ENCODE results near the gene EXOSC5. TPM values are rescaled to one million over a fixed set of nuclear protein-coding genes. Genes with fewer than 3 reads are reported as not detected.
A peak's percentile ranks its signal among the peaks of the same experiment; 100 is the strongest.

EXOSC5 gene
- total and polyA plus RNA-seq, 2 of the 13 experiments (the other 11 are each of a cell fraction or from before 2014, with no cell fraction given) = 24.1 to 26.5 TPM

DNA sequence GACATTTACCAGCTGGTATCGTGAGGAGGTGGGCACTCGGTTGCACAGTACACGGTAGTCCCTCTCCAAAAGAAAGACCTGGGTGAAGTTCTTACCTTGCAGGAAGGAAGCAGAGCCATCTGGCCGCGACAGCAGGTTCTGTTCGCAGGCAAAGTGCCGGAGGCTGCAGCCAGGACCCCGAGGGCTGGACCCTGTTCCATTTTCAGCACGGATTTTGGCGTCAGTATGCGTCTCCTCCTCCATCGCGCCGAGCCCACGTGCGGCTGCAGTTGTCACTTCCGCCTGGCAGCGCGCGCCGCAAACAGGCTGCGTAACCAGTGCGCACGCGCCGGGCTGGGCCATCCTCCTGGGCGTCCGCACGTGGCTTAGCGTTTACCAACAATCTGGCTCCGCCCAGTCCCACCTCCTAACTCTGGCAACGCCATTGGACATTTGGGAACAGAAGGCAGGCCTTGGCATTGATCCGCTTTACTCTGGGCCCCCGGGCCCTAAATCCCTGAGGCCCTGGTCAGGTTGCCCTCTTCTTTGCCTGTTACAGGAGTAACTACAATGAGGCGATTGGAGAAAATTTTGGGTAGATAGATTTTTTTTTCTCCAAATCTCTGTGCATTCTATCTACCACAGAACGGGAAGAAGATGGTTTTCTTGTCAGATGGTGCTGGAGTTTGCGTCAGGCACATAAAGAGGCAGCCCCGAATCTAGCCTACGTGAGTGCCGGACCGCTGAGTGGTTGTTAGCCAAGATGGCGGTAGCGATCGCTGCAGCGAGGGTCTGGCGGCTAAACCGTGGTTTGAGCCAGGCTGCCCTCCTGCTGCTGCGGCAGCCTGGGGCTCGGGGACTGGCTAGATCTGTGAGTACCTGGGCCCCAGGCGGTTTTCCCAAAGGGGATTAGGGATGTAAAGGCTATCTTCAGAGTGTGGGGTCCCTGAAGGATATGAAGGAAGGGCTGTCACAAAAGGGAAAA is at the start of gene EXOSC5, which contains the start of gene BCKDHA (continued):
- TF ChIP-seq, protein P1, sequence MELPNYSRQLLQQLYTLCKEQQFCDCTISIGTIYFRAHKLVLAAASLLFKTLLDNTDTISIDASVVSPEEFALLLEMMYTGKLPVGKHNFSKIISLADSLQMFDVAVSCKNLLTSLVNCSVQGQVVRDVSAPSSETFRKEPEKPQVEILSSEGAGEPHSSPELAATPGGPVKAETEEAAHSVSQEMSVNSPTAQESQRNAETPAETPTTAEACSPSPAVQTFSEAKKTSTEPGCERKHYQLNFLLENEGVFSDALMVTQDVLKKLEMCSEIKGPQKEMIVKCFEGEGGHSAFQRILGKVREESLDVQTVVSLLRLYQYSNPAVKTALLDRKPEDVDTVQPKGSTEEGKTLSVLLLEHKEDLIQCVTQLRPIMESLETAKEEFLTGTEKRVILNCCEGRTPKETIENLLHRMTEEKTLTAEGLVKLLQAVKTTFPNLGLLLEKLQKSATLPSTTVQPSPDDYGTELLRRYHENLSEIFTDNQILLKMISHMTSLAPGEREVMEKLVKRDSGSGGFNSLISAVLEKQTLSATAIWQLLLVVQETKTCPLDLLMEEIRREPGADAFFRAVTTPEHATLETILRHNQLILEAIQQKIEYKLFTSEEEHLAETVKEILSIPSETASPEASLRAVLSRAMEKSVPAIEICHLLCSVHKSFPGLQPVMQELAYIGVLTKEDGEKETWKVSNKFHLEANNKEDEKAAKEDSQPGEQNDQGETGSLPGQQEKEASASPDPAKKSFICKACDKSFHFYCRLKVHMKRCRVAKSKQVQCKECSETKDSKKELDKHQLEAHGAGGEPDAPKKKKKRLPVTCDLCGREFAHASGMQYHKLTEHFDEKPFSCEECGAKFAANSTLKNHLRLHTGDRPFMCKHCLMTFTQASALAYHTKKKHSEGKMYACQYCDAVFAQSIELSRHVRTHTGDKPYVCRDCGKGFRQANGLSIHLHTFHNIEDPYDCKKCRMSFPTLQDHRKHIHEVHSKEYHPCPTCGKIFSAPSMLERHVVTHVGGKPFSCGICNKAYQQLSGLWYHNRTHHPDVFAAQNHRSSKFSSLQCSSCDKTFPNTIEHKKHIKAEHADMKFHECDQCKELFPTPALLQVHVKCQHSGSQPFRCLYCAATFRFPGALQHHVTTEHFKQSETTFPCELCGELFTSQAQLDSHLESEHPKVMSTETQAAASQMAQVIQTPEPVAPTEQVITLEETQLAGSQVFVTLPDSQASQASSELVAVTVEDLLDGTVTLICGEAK (IDR thresholded peaks at IDR 0.05) = no peak
- TF ChIP-seq, protein P1 (CRISPR knock-in tag; IDR thresholded peaks at IDR 0.05) = peak; percentile 26; the same call in 1 of the 2 replicates
- TF ChIP-seq RFXANK (CRISPR knock-in tag; IDR thresholded peaks at IDR 0.05) (no peak; the same call in 1 of the 2 replicates), ZNF615 (CRISPR knock-in tag; IDR thresholded peaks at IDR 0.05; ENCODE audit: borderline replicate concordance) (no peak), ZNF749 (CRISPR knock-in tag; IDR thresholded peaks at IDR 0.05; ENCODE audit: borderline replicate concordance) (no peak), ZNF296 (CRISPR knock-in tag; conservative IDR thresholded peaks at IDR 0.05) (no peak), KLF6 (CRISPR knock-in tag; IDR thresholded peaks at IDR 0.05) (no peak), ZMYM3 (CRISPR knock-in tag; IDR thresholded peaks at IDR 0.05) (no peak), SCMH1 (CRISPR knock-in tag; IDR thresholded peaks at IDR 0.05; ENCODE audit: borderline replicate concordance) (no peak), SRSF4 (IDR thresholded peaks at IDR 0.05; ENCODE audit: low read depth, low read length, poor library complexity, severe bottlenecking) (no peak)
- TF ChIP-seq, protein P2, sequence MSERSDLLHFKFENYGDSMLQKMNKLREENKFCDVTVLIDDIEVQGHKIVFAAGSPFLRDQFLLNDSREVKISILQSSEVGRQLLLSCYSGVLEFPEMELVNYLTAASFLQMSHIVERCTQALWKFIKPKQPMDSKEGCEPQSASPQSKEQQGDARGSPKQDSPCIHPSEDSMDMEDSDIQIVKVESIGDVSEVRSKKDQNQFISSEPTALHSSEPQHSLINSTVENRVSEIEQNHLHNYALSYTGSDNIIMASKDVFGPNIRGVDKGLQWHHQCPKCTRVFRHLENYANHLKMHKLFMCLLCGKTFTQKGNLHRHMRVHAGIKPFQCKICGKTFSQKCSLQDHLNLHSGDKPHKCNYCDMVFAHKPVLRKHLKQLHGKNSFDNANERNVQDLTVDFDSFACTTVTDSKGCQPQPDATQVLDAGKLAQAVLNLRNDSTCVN (CRISPR knock-in tag; IDR thresholded peaks at IDR 0.05; ENCODE audit: borderline replicate concordance) = no peak
- TF ChIP-seq, protein P3, sequence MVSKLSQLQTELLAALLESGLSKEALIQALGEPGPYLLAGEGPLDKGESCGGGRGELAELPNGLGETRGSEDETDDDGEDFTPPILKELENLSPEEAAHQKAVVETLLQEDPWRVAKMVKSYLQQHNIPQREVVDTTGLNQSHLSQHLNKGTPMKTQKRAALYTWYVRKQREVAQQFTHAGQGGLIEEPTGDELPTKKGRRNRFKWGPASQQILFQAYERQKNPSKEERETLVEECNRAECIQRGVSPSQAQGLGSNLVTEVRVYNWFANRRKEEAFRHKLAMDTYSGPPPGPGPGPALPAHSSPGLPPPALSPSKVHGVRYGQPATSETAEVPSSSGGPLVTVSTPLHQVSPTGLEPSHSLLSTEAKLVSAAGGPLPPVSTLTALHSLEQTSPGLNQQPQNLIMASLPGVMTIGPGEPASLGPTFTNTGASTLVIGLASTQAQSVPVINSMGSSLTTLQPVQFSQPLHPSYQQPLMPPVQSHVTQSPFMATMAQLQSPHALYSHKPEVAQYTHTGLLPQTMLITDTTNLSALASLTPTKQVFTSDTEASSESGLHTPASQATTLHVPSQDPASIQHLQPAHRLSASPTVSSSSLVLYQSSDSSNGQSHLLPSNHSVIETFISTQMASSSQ (IDR thresholded peaks at IDR 0.05; ENCODE audit: low read depth) = no peak
- TF ChIP-seq, protein P3 (CRISPR knock-in tag; IDR thresholded peaks at IDR 0.05; ENCODE audit: borderline replicate concordance) = peak; percentile 50; the same call in 1 of the 2 replicates
